Measurements from ENCODE around the gene FGF22.

FGF22 gene

DNA sequence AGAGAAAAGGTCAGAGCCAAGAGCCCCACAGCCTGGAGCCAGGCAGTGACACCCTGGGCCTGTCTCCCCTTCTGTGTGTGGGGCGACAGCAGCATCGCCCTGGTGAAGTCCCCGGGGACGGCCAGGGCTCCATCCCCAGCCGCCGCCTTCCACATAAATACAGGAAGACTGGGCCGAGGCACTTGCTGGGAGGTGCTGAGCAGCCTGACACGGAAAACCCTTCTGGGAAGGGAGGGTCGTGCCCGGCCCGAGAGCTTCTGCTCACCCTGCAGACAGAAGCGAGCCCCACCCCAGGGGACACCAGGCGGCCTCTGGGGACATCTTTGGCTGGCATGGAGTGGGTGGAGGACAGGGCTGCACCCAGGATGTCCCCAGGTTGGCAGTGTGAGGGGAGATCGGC lies 5.1 kb downstream of the FGF22 start:
- FAIRE-seq: no peak

DNA sequence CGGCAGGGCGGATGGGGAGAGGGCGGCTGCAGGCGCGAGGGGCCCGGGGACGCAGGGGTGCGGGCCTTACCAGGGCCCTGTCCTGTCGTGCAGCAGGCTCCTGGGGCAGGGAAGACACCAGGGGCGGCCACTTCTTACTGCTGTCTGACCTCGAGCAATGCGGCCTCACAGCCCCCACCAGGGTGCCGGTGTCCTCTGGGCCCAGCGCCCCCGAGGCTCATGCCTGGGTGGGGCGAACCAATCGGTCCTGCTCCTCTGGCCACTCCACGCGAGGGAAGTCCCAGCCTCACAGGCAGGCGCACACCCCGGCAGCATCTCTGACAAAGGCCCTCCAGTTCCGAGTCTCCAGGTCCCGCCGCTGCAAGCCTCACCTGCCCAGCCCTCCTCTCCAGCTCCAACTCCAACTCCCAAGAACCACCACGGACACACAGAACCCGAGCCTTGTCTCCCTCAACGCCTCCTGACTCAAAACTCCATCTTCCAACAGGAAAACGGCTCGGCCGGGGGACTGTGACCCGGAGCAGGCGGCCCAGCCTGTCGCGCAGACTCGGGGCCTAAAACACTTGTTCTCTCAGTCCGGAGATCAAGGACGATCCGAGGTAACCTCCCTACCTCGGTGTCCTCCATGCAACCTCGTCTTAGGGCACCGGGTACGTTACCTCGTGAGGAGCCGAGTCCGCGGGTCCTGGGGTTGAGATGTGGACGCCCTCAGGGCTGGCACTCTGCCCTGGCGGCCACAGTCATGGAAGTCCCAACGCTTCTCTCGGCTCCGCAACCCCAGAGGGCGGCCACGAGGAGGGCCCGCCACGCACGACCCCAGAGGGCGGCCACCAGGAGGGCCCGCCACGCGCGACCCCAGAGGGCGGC lies 6.5 kb downstream of the FGF22 start:
- no peak for FAIRE-seq

GRCh38 chr19:646779-647565 lies 7.3 kb downstream of the FGF22 start:
- FAIRE-seq: no peak

- FAIRE-seq: no peak
Measured at GRCh38 chr19:647566-648284, 8.0 kb downstream of the FGF22 start.

GRCh38 chr19:648305-648704 lies 8.6 kb downstream of the FGF22 start:
- no peak for FAIRE-seq

GRCh38 chr19:648904-649801 lies 9.5 kb downstream of the FGF22 start:
- no peak for FAIRE-seq

DNA sequence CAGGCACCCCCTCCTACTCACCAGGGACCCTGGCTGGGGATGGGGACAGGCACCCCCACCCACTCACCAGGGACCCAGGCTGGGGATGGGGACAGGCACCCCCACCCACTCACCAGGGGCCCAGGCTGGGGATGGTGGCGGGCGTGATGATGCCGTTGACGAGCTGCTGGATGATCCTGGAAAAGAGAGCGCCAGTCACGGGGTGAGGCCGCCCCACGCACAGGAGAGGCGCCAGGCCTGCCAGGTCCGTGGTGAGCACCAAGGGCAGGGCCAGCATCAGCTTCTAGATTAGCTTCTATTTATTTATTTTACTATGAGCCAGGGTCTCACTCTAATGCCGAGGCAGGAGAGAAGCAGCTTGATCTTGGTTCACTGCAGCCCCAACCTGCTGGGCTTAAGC lies 10.4 kb downstream of the FGF22 start:
- FAIRE-seq: no peak

GRCh38 chr19:651114-651818 lies 11.6 kb downstream of the FGF22 start:
- no peak for FAIRE-seq

GRCh38 chr19:651991-652390 lies 12.3 kb downstream of the FGF22 start:
- FAIRE-seq: no peak

- no peak for FAIRE-seq
Measured at GRCh38 chr19:652467-653389, 13.0 kb downstream of the FGF22 start.

- no peak for FAIRE-seq
Measured at GRCh38 chr19:653425-653824, 13.7 kb downstream of the FGF22 start.

DNA sequence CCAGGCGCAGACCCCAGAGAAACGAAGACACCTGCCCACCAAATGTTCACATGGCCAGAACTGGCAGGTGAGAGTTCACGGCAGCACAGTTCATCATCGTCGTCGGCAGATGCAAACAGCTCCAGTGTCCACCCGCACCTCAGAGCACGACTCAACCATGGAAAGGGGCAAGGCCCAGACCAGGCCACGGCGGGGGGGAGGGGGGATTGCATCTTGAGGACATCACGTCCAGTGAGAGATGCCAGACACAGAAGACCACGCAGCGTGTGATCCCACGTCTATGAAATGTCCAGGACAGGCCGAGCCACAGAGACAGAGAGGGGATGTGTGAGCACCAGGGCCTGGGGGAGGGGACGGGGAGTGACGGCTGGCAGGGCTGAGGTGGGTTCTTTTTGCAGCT lies 16.0 kb downstream of the FGF22 start:
- FAIRE-seq: no peak

- no peak for FAIRE-seq
Measured at GRCh38 chr19:656751-657559, 17.3 kb downstream of the FGF22 start.

DNA sequence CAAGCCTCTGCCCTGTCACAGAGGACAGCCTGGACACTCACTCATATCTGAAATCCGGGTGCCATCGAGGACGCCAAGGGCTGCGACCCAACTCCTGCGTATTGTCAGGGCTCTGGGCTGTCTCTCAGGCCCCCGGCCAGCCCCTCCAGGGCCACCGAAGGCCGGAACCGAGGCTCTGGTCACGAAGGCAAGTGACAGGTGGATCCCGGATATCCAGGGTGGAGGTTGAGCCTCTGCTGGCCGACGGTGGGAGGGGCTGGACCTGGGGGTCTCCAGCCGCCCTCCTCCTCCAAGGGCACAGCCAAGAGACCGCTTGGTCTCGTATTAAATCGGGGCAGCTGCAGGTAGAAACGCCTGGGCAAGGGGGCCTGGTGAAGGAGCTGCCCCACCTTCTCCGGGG lies 17.9 kb downstream of the FGF22 start:
- no peak for FAIRE-seq

GRCh38 chr19:658059-658839 lies 18.6 kb downstream of the FGF22 start:
- no peak for FAIRE-seq

- FAIRE-seq: no peak
Measured at GRCh38 chr19:658916-659839, 19.5 kb downstream of the FGF22 start.

DNA sequence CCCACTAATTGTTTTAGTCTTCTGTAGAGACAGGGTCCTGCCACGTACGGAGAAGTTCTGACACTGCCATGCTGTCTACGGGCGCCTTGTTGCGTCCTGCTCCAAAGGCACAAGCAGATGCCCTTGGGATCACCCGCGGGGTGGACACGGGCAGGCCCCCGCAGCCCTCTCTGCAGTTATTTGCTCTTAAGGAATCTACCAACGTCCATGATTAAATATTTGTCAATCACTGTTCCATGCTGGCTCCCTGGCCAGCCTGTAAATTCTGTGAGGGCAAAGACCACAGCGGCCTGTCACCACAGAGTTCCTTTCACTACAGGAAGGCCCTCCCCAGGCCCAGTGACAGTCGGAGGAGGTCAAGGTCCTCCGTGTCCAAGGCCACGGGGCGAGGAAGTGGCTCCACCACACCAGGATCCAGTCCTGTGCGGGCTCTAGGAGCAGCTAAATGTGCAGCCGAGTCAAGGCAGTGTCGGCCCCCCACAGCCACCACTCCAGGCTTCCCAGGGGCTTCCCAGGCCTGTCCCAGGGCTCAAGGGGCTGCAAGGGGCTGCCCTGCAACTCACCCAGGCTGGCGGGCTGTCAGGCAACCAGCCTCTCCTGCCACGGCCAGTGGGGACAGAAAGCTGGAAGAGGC lies 21.2 kb downstream of the FGF22 start:
- no peak for FAIRE-seq
